GM12878 (cell line): ENCODE results near the gene SPATA12.

ENCODE experiments used
- CTCF ChIP-seq, 3 experiments: IDR thresholded peaks in 2 of 3; conservative IDR thresholded peaks in 1 of 3; 2 replicates each; pipeline ENCODE4 v1.5.1; 2011; ENCODE audit warnings: low read depth in 3 of 3, low read length in 3 of 3, mild to moderate bottlenecking in 3 of 3, control low read depth in 2 of 3, moderate library complexity in 2 of 3, inconsistent platforms in 1 of 3, mixed read lengths in 1 of 3; ENCODE audit not compliant: control insufficient read depth in 2 of 3, insufficient read depth in 1 of 3; ENCODE audit errors: extremely low read depth in 1 of 3
- ETV6 ChIP-seq, 2 experiments: fragments of 450-650 bp in 1 of 2; IDR thresholded peaks in 1 of 2; conservative IDR thresholded peaks in 1 of 2; 2 replicates each; pipeline ENCODE4 v1.6.1; 2014; ENCODE audit warnings: antibody characterized with exemption in 1 of 2, borderline replicate concordance in 1 of 2, low read depth in 1 of 2, mild to moderate bottlenecking in 1 of 2, moderate library complexity in 1 of 2
- EZH2 ChIP-seq: IDR thresholded peaks from 2 replicates; pipeline ENCODE4 v1.6.1; 2012; ENCODE audit warnings: low read depth, mild to moderate bottlenecking, control low read depth, inconsistent platforms, low read length, borderline replicate concordance; ENCODE audit not compliant: control insufficient read depth
- FOS ChIP-seq: IDR thresholded peaks from 3 replicates; pipeline ENCODE4 v1.6.1; 2011; ENCODE audit warnings: borderline replicate concordance; ENCODE audit not compliant: insufficient read length; ENCODE audit errors: extremely low read depth
- JUNB ChIP-seq: IDR thresholded peaks from 2 replicates; pipeline ENCODE4 v1.6.1; 2016; ENCODE audit warnings: antibody characterized with exemption, mild to moderate bottlenecking
- MYC ChIP-seq: IDR thresholded peaks from 2 replicates; pipeline ENCODE4 v1.6.1; 2011; ENCODE audit warnings: mild to moderate bottlenecking, low read length, moderate library complexity, inconsistent platforms; ENCODE audit not compliant: insufficient read depth, insufficient replicate concordance, insufficient read length, severe bottlenecking
- SMC3 ChIP-seq: IDR thresholded peaks from 2 replicates; pipeline ENCODE4 v1.6.1; 2011; ENCODE audit warnings: low read length, improper control_type of control experiment, borderline replicate concordance
- ZBTB33 ChIP-seq: fragments of 450-650 bp; IDR thresholded peaks from 2 replicates; pipeline ENCODE4 v1.6.1; 2017; ENCODE audit warnings: mild to moderate bottlenecking

DNA sequence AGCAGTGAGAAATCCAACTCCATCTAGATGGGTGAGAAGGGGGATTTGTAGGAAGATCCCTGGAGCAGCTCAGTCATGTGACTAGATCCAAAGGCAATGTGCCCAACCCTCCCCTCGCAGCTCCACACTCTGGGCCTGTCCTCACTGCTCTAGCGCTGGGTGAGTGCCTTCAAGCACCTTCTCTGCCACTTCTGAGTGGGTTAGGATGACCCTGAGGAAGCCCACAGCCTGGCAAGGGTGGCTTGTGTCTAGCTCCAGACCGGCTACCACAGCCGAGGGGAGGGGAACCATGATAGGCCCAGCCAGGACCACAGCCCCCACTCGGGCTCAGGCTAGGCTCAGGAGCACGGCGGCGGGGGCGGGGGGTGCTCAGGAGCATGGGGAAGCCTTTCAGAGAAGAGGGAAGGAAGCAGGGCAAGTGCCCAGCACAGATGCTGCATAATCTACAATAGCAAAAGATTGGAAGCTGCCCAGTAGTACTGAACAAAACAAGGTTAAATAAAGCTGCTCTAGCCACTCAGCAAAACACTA, 1.7 kb downstream of the SPATA12 start:
- TF ChIP-seq EZH2 (no peak), ETV6 (conservative IDR thresholded peaks at IDR 0.05 in 1 of 2, IDR thresholded peaks at IDR 0.05 in 1 of 2; ENCODE audit: borderline replicate concordance in 1 of 2, low read depth in 1 of 2) (no peak), FOS (no peak), JUNB (no peak), CTCF (IDR thresholded peaks at IDR 0.05 in 2 of 3, conservative IDR thresholded peaks at IDR 0.05 in 1 of 3; ENCODE audit: control insufficient read depth in 2 of 3, extremely low read depth in 1 of 3, insufficient read depth in 1 of 3, low read depth in 3 of 3, low read length in 3 of 3) (no peak), SMC3 (no peak), MYC (no peak), ZBTB33 (no peak)
